NCI-H82 treated with DMSO at 0.1 percent for 48 hours (cell line): ENCODE measurements around the gene EXOC1L.
"Not testable (repeated sequence)": the region's sequence is repeated elsewhere in the genome, so short reads cannot be mapped to it uniquely, and the experiment has no call there.

Experiments used
- DNase-seq: peaks from one replicate; lab custom pipeline; 2025; ENCODE audit not compliant: unreplicated experiment; lab: John Stamatoyannopoulos, UW

The EXOC1L gene

GRCh38 chr4:55837903-55838302 lies 18.3 kb downstream of the EXOC1L start:
- DNase-seq, result no peak

GRCh38 chr4:55838356-55838755 lies 18.8 kb downstream of the EXOC1L start:
- no peak for DNase-seq

GRCh38 chr4:55838952-55839351 lies 19.4 kb downstream of the EXOC1L start:
- DNase-seq, result no peak

GRCh38 chr4:55840956-55841355 lies 21.4 kb downstream of the EXOC1L start:
- no peak for DNase-seq

- not testable (repeated sequence) for DNase-seq
Measured at GRCh38 chr4:55841373-55842239, 22.0 kb downstream of the EXOC1L start.

- DNase-seq, result not testable (repeated sequence)
Measured at GRCh38 chr4:55842312-55842711, 22.7 kb downstream of the EXOC1L start.

- no peak for DNase-seq
Measured at GRCh38 chr4:55849724-55850123, 30.1 kb downstream of the EXOC1L start.

- no peak for DNase-seq
Measured at GRCh38 chr4:55851885-55852284, 32.3 kb downstream of the EXOC1L start.

- DNase-seq, result peak; percentile 87
Measured at GRCh38 chr4:55853484-55854046, 34.0 kb downstream of the EXOC1L start, which contains the start of gene EXOC1. Gene EXOC1, plus strand, starts transcription at chr4:55853648. Its CDS starts 4,676 bp downstream, at chr4:55858324.

GRCh38 chr4:55854129-55854528 lies 34.5 kb downstream of the EXOC1L start:
- no peak for DNase-seq

- no peak for DNase-seq
Measured at GRCh38 chr4:55857586-55857985, 38.0 kb downstream of the EXOC1L start.

- DNase-seq, result no peak
Measured at GRCh38 chr4:55859711-55860110, 40.1 kb downstream of the EXOC1L start.

GRCh38 chr4:55864577-55865223 lies 45.1 kb downstream of the EXOC1L start:
- no peak for DNase-seq

GRCh38 chr4:55865228-55865806 lies 45.7 kb downstream of the EXOC1L start:
- DNase-seq, result no peak

- no peak for DNase-seq
Measured at GRCh38 chr4:55866290-55866907, 46.8 kb downstream of the EXOC1L start.

- DNase-seq, result peak; percentile 14
Measured at GRCh38 chr4:55866973-55867574, 47.5 kb downstream of the EXOC1L start.

- DNase-seq, result no peak
Measured at GRCh38 chr4:55868581-55869090, 49.0 kb downstream of the EXOC1L start.

GRCh38 chr4:55871299-55871800 lies 51.8 kb downstream of the EXOC1L start:
- DNase-seq, result no peak

GRCh38 chr4:55874831-55875230 lies 55.2 kb downstream of the EXOC1L start:
- no peak for DNase-seq

- DNase-seq, result no peak
Measured at GRCh38 chr4:55876387-55876786, 56.8 kb downstream of the EXOC1L start.
